ENCODE data around the gene RBM20.

Gene RBM20

DNA sequence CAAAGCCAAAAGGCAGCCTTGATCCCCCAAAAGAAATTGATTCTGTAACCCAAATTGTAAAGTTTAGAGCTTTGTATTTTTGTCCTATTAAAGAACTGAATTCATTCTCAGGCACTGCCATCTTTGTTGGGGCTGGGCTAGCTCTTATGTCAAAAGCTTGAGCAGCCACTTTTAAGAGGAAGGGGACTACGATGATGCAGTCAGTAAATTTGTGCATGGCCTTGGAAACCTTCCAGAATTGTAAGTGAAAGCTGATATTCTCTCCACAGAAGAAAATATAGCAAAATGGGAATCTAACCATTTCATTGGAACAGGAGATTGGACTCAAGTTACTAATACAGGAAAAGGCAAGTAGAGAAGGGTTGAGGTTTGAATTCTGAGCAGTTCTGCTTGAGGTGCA is 50.1 kb downstream of the RBM20 start:
- Histone ChIP-seq H3K79me2 (ENCODE audit: low read length) (no peaks in the 10 kb centered on the region), H3K9me2 (replicated peaks; ENCODE audit: insufficient read depth, low read length) (no peaks in the 10 kb centered on the region), H3K4me3 (ENCODE audit: low read length) (no peak overlapping the region), H3K4me1 (ENCODE audit: low read length) (no peaks in the 10 kb centered on the region), H3K4me2 (ENCODE audit: low read depth, low read length) (no peak overlapping the region), H3K9me3 (replicated peaks; ENCODE audit: insufficient read depth, low read length) (no peaks in the 10 kb centered on the region), H3K9ac (ENCODE audit: low read length) (no peak overlapping the region), H2AFZ (ENCODE audit: low read length) (no peak overlapping the region), H3K27ac (ENCODE audit: low read length) (no peak overlapping the region), H3K36me3 (replicated peaks; ENCODE audit: insufficient read depth, low read length) (no peaks in the 10 kb centered on the region), H4K20me1 (ENCODE audit: insufficient read depth, low read length) (no peaks in the 10 kb centered on the region), H3K27me3 (replicated peaks; ENCODE audit: insufficient read depth, low read length) (no peaks in the 10 kb centered on the region), H3F3A (ENCODE audit: insufficient read depth, low read length) (no peaks in the 10 kb centered on the region)
- DNase-seq = no peak
- TF ChIP-seq EZH2phosphoT487 (IDR thresholded peaks at IDR 0.05; ENCODE audit: low read length) (no peak), EZH2 (optimal IDR thresholded peaks at IDR 0.05; ENCODE audit: low read depth, low read length) (no peak), CTCF (IDR thresholded peaks at IDR 0.05; ENCODE audit: low read length) (no peak)

DNA sequence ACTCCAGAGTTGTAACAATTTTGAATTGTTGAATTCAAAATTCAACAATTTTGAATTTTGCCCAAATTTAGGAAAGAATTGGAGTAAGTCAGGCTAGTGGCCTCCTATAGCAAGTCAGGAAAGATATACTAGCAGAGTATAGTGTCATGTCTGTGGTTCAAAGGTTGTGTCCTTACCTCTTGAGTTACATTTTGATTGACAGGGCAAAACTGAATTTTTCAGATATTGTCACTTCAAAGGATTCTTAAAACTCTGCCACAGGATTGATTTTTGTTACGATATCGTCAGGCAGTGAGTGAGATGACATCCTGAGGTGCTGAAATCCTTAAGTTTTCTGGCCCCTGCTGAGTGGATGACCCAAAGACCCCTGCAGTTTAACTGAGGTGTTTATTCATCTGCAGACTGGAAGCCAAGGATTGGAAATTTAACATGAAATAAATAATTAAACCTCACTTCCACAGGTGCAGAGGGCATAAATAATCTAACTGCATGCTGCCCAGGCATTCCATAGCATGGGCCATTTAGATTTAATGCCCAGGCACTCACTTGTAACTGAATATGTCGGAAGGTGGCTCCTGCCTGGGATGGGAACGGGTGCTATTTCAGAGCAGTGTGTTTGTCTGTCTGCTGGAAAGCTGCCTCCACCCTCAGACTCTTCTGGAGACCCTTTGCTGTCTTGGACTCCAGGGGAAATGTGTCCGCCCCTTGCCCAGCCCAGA is 50.8 kb downstream of the RBM20 start:
- TF ChIP-seq EZH2phosphoT487 (IDR thresholded peaks at IDR 0.05; ENCODE audit: low read length) (no peak), CTCF (IDR thresholded peaks at IDR 0.05; ENCODE audit: low read length) (no peak), EZH2 (optimal IDR thresholded peaks at IDR 0.05; ENCODE audit: low read depth, low read length) (no peak)
- no peaks in the 10 kb centered on the region for H3K36me3 ChIP-seq (replicated peaks; ENCODE audit: insufficient read depth, low read length)
- DNase-seq = no peak

DNA sequence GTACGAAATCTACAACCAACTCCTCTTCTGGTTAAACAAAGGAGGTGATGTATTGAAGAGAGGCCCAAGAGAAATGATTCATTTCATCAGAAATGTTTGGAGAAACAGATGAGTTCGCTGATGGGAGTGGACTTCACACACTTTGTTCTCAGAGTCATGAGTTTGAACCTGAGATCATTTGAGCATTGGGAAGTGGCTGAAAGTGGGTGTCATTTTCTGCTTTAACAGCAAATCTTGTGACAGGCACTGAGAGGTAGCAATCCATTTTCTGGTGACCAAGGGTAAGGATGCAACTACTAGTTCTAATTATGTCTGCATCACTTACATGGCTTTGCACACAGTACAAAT is 51.4 kb downstream of the RBM20 start:
- no peak for TF ChIP-seq CTCF (IDR thresholded peaks at IDR 0.05; ENCODE audit: low read length)
- no peak for TF ChIP-seq EZH2 (optimal IDR thresholded peaks at IDR 0.05; ENCODE audit: low read depth, low read length)
- TF ChIP-seq EZH2phosphoT487 (IDR thresholded peaks at IDR 0.05; ENCODE audit: low read length) = no peak
- Histone ChIP-seq H2AFZ (ENCODE audit: low read length) (no peak overlapping the region), H3K27me3 (replicated peaks; ENCODE audit: insufficient read depth, low read length) (no peaks in the 10 kb centered on the region), H3K4me3 (ENCODE audit: low read length) (no peak overlapping the region), H3K36me3 (replicated peaks; ENCODE audit: insufficient read depth, low read length) (no peaks in the 10 kb centered on the region), H3K79me2 (ENCODE audit: low read length) (no peaks in the 10 kb centered on the region), H3K9ac (ENCODE audit: low read length) (no peak overlapping the region), H3F3A (ENCODE audit: insufficient read depth, low read length) (no peaks in the 10 kb centered on the region), H4K20me1 (ENCODE audit: insufficient read depth, low read length) (no peaks in the 10 kb centered on the region), H3K9me3 (replicated peaks; ENCODE audit: insufficient read depth, low read length) (no peaks in the 10 kb centered on the region), H3K4me1 (ENCODE audit: low read length) (no peaks in the 10 kb centered on the region), H3K27ac (ENCODE audit: low read length) (no peak overlapping the region), H3K9me2 (replicated peaks; ENCODE audit: insufficient read depth, low read length) (no peaks in the 10 kb centered on the region), H3K4me2 (ENCODE audit: low read depth, low read length) (no peak overlapping the region)
- DNase-seq = no peak

More for the DNA sequence above, 50.8 kb downstream of the RBM20 start:
- H3K27ac ChIP-seq (ENCODE audit: low read length) = no peak overlapping the region
- H3K4me1 ChIP-seq (ENCODE audit: low read length) = no peaks in the 10 kb centered on the region
- no peaks in the 10 kb centered on the region for H3K9me2 ChIP-seq (replicated peaks; ENCODE audit: insufficient read depth, low read length)
- no peak overlapping the region for H3K4me3 ChIP-seq (ENCODE audit: low read length)
- no peaks in the 10 kb centered on the region for H3K27me3 ChIP-seq (replicated peaks; ENCODE audit: insufficient read depth, low read length)
- H3K9me3 ChIP-seq (replicated peaks; ENCODE audit: insufficient read depth, low read length) = no peaks in the 10 kb centered on the region
- no peaks in the 10 kb centered on the region for H4K20me1 ChIP-seq (ENCODE audit: insufficient read depth, low read length)
- H3K4me2 ChIP-seq (ENCODE audit: low read depth, low read length) = no peak overlapping the region
- H3F3A ChIP-seq (ENCODE audit: insufficient read depth, low read length) = no peaks in the 10 kb centered on the region
- no peaks in the 10 kb centered on the region for H3K79me2 ChIP-seq (ENCODE audit: low read length)
- H3K9ac ChIP-seq (ENCODE audit: low read length) = no peak overlapping the region
- no peak overlapping the region for H2AFZ ChIP-seq (ENCODE audit: low read length)

Data from MM.1S (cell line).